Lung (tissue), 12 donors: ENCODE results near the gene SP5. TPM values are rescaled to one million over a fixed set of nuclear protein-coding genes. Genes with fewer than 3 reads are reported as not detected.
A peak's percentile ranks its signal among the peaks of the same experiment; 100 is the strongest.

Experiments used
- ATAC-seq: fragments of 200-7000 bp; cut with Tn5 transposase; one replicate; pipeline ENCODE4 v1.9.1; 2020; ENCODE audit warnings: moderate number of reproducible peaks; ENCODE audit not compliant: insufficient read depth, low FRiP score
- DNase-seq, 3 donors: peaks; one replicate each; pipeline ENCODE4 v3.0.0-alpha.2; 2013 to 2017
- H3K27ac ChIP-seq, 2 donors: one replicate each; pipeline ENCODE4 v1.5.1; 2013; ENCODE audit warnings: mild to moderate bottlenecking in 2 of 2, moderate library complexity in 2 of 2, control low read depth in 1 of 2, inconsistent platforms in 1 of 2, low read depth in 1 of 2, low read length in 1 of 2
- H3K27me3 ChIP-seq, 3 donors: one replicate each; pipeline ENCODE4 v1.5.1; 2013; ENCODE audit warnings: low read length in 2 of 3; ENCODE audit not compliant: control insufficient read depth in 3 of 3, insufficient read depth in 3 of 3
- H3K36me3 ChIP-seq, 4 donors: one replicate each; pipeline ENCODE4 v1.5.1; 2013; ENCODE audit warnings: low read length in 4 of 4, mild to moderate bottlenecking in 1 of 4, moderate library complexity in 1 of 4; ENCODE audit not compliant: control insufficient read depth in 4 of 4, insufficient read depth in 4 of 4
- H3K4me1 ChIP-seq, 5 donors: one replicate each; pipeline ENCODE4 v1.5.1; 2013; ENCODE audit warnings: low read length in 5 of 5, mild to moderate bottlenecking in 2 of 5, moderate library complexity in 1 of 5; ENCODE audit not compliant: control insufficient read depth in 5 of 5, insufficient read depth in 5 of 5
- H3K4me3 ChIP-seq: one replicate; pipeline ENCODE4 v1.5.1; 2013; ENCODE audit warnings: mild to moderate bottlenecking, control low read depth, moderate library complexity
- H3K9ac ChIP-seq, 2 donors: one replicate each; pipeline ENCODE4 v1.5.1; 2013; ENCODE audit warnings: low read length in 2 of 2, control low read depth in 1 of 2; ENCODE audit not compliant: insufficient read depth in 1 of 2
- H3K9me3 ChIP-seq, 4 donors: one replicate each; pipeline ENCODE4 v1.5.1; 2013; ENCODE audit warnings: low read length in 3 of 4, mild to moderate bottlenecking in 1 of 4, moderate library complexity in 1 of 4; ENCODE audit not compliant: control insufficient read depth in 4 of 4, insufficient read depth in 3 of 4
- CTCF ChIP-seq: IDR thresholded peaks from 2 replicates; pipeline ENCODE4 v1.5.1; 2012; ENCODE audit warnings: mild to moderate bottlenecking; ENCODE audit errors: control extremely low read depth, extremely low read depth
- WGBS, 2 donors: extraction: QIAGEN DNeasy Blood & Tissue Kit; methylation state at CpG; one replicate each; pipeline ENCODE4 v1.1.7; 2013; 5-methylcytosine and 5-hydroxymethylcytosine counted together
- polyA plus RNA-seq, 2 donors: library from polyadenylated mRNA; stranded (reverse); fragments of 200-250 nt; gene quantifications; one replicate each; pipeline ENCODE4 v1.2.1, GENCODE V29; 2013
- total RNA-seq, 2 donors: library from RNA; depleted of rRNA in 1 of 2; stranded (reverse); fragments of >200 nt in 1 of 2; gene quantifications; one replicate each; pipeline ENCODE4 v1.2.1, GENCODE V29; 2014 to 2021
- donor health status: control.
- donor health status: control.
- donor health status: Bipolar disorder and iron deficiency.
- donor health status: healthy.
- donor health status: DM: yes; HTN: yes; CAD: no.

The SP5 gene
- total and polyA plus RNA-seq, 4 donors: 0.45 to 5.2 (median 2.9) TPM

- H3K36me3 ChIP-seq: no peaks in the 10 kb centered on the region
- peak; percentile 40 to 46 (median 44) for DNase-seq
- no peaks in the 10 kb centered on the region for H3K9me3 ChIP-seq
- H3K4me3 ChIP-seq: no peak overlapping the region
- TF ChIP-seq CTCF: no peak
- WGBS, 2 donors: 5 to 23% methylated on average over 9 of the region's 9 CpGs
- ATAC-seq: no peak
- no peak overlapping the region for H3K27ac ChIP-seq
- peaks cover 0 to 37% (median 25%) of the 10 kb centered on the region in 3 donors for H3K27me3 ChIP-seq
- peaks cover 0 to 34% (median 4%) of the 10 kb centered on the region in 5 donors for H3K4me1 ChIP-seq
- H3K9ac ChIP-seq: no peak overlapping the region
These were observed 3.9 kb upstream of the SP5 start for GRCh38 chr2:170711196-170711773.

GRCh38 chr2:170711774-170712652 is 3.1 kb upstream of the SP5 start:
- WGBS, 2 donors: 5 to 11% methylated on average over 48 to 51 of the region's 51 CpGs
- Histone ChIP-seq H3K4me1 (peaks cover 0 to 36% (median 4%) of the 10 kb centered on the region in 5 donors), H3K4me3 (no peak overlapping the region), H3K27ac (no peak overlapping the region), H3K9me3 (peaks cover 0 to under 1% (median 0%) of the 10 kb centered on the region in 4 donors), H3K36me3 (no peaks in the 10 kb centered on the region), H3K27me3 (peaks cover 2 to 38% (median 27%) of the 10 kb centered on the region in 3 donors), H3K9ac (no peak overlapping the region)
- ATAC-seq (no peak), DNase-seq (peak; percentile 34 to 61 (median 60))
- no peak for TF ChIP-seq CTCF

- DNase-seq: peak in 1 of 3 donors; percentile 22
- WGBS, 2 donors: 20 to 36% methylated on average over 41 of the region's 41 CpGs
These were observed 2.2 kb upstream of the SP5 start for GRCh38 chr2:170712653-170713542.

More at GRCh38 chr2:170712653-170713542, 2.2 kb upstream of the SP5 start:
- no peak overlapping the region for H3K27ac ChIP-seq
- no peak for TF ChIP-seq CTCF
- peaks cover 2 to 47% (median 34%) of the 10 kb centered on the region in 3 donors for H3K27me3 ChIP-seq
- H3K4me3 ChIP-seq: no peak overlapping the region
- H3K36me3 ChIP-seq: no peaks in the 10 kb centered on the region
- H3K4me1 ChIP-seq: peaks cover 0 to 41% (median 4%) of the 10 kb centered on the region in 5 donors
- peaks cover 0 to 4% (median 0%) of the 10 kb centered on the region in 4 donors for H3K9me3 ChIP-seq
- no peak overlapping the region for H3K9ac ChIP-seq
- ATAC-seq: no peak
